AG09309 (cell line): Measurements from ENCODE around the gene ANKIB1.

Source experiments
- DNase-seq: peaks from one replicate; pipeline ENCODE4 v3.0.0-alpha.2; 2010; ENCODE audit warnings: low read depth
- H3K4me3 ChIP-seq: 2 replicates; pipeline ENCODE4 v1.5.1; 2011; ENCODE audit warnings: mild to moderate bottlenecking, low read depth, low read length, moderate library complexity; ENCODE audit not compliant: control insufficient read depth
- TF ChIP-seq, protein P1 (sequence below): IDR thresholded peaks from 2 replicates; pipeline ENCODE4 v1.5.1; 2011; ENCODE audit warnings: mild to moderate bottlenecking, low read depth, low read length, inconsistent platforms; ENCODE audit not compliant: insufficient read depth, control insufficient read depth; ENCODE audit errors: missing control alignments

The ANKIB1 gene

DNA sequence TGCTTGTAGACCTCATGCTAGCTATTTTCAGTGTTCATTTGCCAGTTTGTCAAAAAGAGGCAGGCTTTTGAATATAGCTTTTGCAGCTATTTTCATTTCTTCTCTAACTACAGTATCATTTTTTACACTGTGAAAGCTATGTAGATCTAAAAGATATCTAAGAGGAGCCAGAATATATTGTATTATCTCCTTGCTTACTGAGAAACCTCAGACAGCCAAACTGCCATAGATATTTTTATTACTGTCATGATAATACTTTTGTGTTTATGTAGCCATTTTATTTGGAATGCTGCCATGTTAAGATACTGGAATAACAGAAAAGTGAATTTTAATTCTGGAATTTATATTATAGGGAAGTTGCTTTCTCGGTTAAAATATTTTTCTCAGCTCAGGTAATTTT, 37.2 kb downstream of the ANKIB1 start:
- no peak for DNase-seq
- H3K4me3 ChIP-seq = no peak overlapping the region
- TF ChIP-seq, protein P1, sequence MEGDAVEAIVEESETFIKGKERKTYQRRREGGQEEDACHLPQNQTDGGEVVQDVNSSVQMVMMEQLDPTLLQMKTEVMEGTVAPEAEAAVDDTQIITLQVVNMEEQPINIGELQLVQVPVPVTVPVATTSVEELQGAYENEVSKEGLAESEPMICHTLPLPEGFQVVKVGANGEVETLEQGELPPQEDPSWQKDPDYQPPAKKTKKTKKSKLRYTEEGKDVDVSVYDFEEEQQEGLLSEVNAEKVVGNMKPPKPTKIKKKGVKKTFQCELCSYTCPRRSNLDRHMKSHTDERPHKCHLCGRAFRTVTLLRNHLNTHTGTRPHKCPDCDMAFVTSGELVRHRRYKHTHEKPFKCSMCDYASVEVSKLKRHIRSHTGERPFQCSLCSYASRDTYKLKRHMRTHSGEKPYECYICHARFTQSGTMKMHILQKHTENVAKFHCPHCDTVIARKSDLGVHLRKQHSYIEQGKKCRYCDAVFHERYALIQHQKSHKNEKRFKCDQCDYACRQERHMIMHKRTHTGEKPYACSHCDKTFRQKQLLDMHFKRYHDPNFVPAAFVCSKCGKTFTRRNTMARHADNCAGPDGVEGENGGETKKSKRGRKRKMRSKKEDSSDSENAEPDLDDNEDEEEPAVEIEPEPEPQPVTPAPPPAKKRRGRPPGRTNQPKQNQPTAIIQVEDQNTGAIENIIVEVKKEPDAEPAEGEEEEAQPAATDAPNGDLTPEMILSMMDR = no peak

DNA sequence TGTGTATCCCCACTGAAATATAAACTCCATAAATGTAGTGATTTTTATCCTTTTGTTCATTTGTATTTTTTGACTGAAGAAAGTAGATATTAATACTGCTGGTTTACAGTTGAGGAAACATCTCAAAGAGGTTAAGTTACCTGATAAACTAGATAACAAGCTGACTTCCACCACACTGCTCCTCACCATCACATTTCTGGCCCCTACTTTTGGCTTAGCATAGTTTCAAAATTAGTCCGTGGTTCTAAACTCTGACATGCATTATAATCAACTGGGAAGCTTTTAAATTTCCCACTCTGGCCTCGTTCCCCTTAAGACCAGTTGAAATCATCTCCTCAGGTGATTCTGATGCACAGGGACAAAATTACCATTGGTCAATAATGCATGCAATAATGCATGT, 43.5 kb downstream of the ANKIB1 start:
- DNase-seq = no peak
- no peak overlapping the region for H3K4me3 ChIP-seq
- TF ChIP-seq, protein P1 = no peak

DNA sequence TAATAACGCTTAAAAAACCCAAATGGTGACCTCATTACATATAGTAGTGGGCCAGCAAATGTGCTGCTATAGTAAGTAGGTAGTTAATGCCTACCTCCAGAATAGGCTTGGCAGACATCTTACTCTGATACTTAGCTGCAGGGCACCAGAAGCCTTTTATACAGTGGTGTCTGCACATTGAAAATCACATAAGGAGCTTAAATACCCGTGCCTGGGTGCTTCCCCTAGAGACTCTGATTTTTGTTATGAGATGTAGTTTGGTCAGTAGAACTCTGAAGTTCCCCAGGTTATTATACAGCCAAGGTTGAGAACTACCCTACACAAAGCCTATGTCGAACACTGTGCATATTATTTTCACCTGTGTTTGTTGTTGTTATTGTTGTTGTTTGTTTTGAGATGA, 47.2 kb downstream of the ANKIB1 start:
- DNase-seq = no peak
- no peak overlapping the region for H3K4me3 ChIP-seq
- TF ChIP-seq, protein P1 = no peak

DNA sequence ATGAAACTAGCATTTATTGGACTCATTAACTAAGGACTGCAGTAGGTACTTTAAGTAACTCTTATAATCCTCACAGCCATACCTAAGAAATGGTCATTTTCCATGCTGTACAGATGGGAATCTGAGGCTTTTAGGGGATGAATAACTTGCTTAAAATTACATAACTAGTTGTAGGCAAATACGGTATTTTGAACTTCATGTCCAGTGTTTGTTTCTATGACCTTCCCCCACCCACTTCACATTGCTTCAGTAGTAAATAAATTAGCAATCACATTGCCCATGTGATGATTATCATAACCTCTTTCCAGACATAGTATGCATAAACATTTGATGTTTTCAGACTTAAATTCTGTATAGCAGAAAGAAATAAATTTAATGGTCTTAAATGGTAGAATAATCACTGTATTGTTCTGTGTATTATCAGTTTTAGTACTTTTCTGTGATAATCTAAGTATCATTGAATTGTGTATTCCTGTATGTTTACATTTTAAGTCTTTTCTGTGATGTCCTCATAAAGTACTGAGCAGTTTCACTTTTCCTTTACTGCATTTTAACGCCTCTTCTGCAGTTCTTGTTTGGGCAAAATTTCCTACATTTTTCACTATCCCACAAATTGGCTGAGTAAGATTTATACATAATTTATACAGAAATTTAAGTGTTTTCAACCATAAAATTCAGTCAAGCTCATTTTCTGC, 48.3 kb downstream of the ANKIB1 start:
- TF ChIP-seq, protein P1 = no peak
- no peak for DNase-seq
- H3K4me3 ChIP-seq = no peak overlapping the region

DNA sequence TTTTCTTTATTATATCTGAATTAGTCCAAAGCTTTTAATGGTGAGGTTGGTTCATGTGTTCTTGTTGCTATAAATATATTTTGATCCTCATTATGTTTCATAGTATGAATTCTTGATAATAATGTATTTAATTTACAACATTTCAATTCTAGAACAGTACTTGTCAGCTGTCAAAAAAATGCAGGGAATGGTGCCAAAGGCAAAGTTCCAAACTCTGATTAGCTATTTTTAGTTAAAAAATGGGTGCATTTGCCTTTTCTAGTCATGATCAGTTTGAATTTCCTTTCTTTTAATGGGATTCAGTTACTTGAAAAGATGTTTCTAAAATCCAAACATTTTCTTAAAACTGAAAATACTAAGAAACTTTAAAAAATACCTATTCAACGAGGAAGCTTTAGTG, 49.6 kb downstream of the ANKIB1 start:
- H3K4me3 ChIP-seq = no peak overlapping the region
- DNase-seq = no peak
- TF ChIP-seq, protein P1 = no peak

DNA sequence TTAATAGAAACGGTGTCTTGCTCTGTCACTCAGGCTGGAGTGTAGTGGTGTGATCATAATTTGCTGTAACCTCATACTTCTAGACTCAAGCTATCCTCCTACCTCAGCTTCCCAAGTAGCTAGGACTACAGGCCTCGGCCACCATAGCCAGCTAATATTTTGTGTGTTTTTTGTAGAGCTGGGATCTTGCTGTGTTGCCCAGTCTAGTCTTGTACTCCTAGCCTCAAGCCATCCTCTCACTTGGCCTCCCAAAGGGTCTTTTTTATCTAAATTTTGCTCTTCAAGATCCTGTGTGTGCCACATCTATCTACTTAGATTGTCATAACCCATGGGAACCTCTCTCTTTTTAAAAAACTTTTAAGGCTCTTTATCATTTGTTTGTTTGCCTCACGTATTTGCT, 50.5 kb downstream of the ANKIB1 start:
- H3K4me3 ChIP-seq = no peak overlapping the region
- TF ChIP-seq, protein P1 = no peak
- no peak for DNase-seq
